Globus pallidus (tissue), 1 donor: Measurements from ENCODE around the gene C11orf71.
A peak's percentile ranks its signal among the peaks of the same experiment; 100 is the strongest.

Source experiments
- DNase-seq: peaks from one replicate; pipeline ENCODE4 v3.0.0-alpha.2; 2015; ENCODE audit warnings: low spot score

The C11orf71 gene, protein sequence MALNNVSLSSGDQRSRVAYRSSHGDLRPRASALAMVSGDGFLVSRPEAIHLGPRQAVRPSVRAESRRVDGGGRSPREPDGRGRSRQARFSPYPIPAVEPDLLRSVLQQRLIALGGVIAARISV

DNA sequence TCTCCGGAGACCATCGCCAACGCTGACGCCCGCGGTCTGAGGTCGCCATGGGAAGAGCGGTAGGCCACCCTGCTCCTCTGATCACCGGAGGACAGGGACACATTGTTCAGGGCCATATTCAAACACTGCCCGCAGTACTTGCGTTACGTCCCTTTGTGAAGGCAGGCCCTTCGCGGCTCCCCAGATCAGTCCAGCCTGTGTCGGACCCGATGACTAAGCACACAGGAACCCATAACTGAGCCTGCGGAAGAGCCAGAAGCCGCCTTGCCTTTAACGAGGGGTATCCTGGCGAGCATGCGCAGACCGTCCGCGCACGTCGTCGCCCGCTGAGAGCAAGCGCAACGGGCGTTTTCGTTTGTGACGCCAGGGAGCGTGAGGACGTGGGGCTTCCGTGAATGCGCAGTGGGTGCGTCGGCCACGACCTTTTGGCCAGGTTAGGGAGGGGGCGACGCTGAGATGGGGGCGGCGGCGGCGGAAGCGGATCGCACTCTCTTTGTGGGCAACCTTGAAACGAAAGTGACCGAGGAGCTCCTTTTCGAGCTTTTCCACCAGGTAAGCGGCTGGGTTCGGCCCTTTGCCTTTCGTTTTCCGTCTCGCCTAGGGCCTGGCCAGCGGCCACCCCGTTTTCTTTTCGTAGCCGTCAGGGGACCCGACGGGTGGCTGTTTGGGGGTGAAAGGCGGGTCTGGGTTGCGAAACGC lies at the start of gene C11orf71, which contains the start of gene RBM7:
TSS of gene C11orf71 (minus strand) at position 296 of the 699 bp plus-strand sequence. CDS start at position 116, 180 bp downstream.
TSS of gene RBM7 (plus strand) at position 451 of the 699 bp plus-strand sequence. CDS start at position 457, 6 bp downstream.
- peak; percentile 95 for DNase-seq

DNA sequence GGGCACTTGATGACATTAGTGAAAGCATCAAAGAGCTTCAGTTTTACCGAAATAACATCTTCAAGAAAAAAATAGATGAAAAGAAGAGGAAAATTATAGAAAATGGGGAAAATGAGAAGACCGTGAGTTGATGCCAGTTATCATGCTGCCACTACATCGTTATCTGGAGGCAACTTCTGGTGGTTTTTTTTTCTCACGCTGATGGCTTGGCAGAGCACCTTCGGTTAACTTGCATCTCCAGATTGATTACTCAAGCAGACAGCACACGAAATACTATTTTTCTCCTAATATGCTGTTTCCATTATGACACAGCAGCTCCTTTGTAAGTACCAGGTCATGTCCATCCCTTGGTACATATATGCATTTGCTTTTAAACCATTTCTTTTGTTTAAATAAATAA lies 49.5 kb upstream of the C11orf71 start:
- no peak for DNase-seq

DNA sequence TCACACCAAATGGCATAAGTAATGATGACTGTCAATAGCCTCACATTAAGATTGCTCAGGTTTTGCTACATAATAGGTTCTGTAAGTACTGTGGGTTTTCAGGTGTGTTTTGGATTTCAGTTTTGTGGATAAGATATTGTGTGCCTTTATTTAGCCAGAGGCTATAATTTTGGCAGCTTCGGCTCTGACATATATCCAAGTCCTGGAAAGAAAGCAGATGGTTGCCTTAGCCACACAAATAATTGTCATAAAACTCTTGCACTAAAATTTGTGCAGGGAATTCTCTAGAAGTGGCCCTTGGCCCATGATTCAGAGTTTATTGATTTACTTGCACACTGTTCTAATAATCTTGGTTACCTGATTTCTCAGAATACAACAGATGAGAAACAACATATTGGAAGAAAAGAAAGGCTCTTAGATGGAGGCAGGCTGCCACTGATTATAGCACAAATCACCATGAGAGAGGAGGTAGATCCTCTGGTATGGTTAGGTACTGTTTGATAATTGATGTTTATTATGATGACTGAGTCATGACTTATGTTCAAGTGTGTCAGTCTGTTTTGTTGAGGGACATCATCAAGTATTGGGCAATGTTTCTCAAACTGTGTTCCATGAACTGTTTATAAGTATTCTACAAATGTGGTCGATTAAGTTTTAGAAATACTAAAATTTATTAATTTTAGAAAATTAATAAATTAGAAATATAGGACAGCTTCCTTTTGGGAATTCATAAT lies 48.6 kb upstream of the C11orf71 start:
- no peak for DNase-seq

DNA sequence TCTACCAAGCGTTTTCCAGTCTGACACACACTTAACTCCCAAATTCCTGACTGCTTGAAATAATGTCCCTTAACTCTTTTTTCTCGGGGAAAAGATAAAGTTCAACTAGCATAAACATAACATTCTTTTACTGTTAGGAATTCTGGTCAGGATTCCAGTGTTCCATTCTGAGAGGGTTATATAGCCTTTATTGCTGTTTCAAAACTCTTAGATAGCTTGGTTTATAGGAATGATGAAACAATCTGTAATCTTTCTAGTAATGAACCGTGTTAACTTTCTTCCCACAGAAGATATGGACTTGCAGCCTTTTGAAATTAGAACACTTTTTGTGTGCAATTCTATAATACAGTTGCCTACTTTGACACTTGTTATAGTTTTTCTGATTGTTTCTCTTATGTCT lies 47.6 kb upstream of the C11orf71 start:
- no peak for DNase-seq

DNA sequence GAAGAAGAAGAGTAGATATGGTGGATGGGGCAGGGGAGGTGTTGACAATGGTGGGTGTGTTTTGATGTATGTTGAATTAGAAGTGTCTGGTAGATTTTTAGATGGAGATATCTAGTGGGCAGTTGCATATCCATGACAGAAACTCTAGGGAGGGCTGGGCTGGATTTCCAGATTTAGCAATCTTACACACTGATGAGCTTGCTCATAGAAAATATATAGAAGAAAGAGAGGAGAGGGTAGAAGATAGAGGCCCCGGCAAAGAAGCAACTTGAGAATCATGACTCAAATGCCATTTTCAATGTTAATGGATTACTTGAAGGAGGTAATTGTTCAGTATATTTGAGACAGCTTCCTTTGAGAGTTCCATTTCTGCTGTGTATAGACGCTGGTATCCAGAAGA lies 47.1 kb upstream of the C11orf71 start:
- DNase-seq, result no peak

DNA sequence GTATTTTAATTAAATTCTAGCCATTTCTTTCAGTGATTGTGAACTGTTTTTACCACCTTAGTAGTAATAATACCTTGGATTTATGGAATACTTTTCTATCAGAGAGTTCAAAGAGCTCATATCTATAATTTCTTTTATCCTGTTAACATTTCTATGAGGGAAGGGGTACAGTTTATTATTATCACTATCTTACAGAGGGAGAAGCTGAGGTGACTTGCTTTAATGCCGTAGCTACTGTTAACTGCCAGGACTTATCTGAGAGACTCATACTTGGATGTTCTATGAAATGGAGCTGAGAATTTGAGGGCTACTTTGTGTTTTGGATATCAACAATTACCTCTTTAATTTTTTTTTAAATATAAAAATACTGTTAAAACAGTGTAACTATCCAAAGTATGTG lies 42.2 kb upstream of the C11orf71 start:
- no peak for DNase-seq

DNA sequence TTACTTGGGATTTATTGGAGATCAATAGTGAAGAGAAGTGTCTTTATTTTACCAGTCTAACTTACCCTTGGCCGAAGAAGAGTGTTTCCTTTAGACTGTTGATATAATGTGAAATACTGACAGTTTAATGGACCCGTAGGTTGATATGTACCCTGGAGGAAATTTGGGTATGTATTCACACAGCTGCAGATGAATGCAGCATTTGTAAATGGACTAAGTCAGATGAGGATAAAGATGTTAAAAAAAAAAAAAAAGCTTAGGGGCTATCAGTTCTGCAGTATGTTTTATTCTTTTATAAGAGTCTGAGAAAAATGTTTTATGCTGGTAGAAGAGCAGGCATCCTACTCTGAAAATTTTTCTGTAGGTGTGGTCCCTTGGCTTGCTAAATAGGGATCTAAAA lies 41.6 kb upstream of the C11orf71 start:
- no peak for DNase-seq

DNA sequence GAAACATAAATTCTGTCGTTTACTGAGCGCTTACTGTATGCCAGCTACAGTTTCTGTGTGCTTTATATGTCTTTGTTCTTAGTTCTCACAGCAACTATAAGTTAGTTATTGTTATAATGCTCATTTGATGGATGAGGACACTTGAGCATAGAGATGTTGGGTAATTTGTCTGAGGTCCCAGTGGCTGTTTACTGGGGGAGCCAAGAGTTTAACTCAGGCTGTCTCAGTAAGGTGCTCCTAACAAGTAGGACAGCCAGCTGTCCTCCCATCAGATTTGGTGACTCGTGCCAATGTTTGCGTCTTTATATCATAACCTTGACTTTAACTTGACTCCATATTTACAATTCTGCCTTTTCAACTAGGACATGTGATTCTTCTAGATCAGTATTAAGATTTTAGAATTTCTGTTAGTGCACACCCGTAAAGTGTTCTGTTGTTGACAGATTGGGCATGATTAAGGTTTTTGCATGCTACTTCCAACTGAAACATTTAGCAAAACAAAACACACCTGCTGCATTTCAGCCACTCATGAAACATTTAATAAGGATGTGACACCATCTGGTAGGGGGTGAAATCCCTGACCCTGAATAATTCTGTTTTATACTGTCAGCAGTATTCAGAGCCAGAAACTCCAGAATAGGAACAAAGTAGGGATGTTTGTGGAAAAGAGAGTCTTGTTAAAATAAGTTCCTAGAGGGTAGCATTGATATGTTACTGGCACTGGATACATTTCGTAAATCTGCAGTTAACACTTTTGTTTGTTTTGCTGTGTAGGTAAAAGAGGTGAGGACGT lies 40.9 kb upstream of the C11orf71 start:
- DNase-seq, result no peak

DNA sequence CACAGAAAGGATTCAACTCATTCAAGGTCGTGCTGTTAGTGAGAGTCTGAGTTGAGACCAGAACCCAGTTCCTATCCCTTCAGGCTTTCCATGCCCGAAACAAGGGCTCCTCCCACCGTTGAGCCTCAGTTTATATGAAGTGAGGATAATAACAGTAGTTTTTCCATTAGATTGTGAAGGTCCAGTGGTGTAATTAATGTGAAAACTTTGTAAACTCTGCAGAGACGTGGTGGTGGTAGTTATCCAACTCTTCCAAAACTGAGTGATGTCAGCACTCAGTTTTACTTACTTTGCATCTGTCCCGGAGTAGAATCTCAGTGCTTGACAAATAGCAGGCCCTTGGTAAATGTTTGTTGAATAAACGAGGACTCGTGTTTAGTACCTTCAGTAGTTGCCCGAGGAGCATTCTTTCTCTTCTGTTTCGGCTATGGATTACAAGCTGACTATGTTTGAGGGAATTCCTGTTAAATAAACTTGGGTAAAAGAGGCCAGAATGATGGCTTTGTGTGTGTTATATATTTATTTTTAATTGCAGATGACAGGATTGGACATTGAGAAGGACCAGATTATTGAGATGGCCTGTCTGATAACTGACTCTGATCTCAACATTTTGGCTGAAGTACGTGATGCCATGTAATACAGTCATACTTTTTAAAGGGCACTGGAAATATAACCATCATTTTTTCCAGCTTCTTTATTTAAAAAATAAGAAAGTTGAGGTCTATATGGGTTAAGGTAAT lies 40.0 kb upstream of the C11orf71 start:
- peak; percentile 43 for DNase-seq

DNA sequence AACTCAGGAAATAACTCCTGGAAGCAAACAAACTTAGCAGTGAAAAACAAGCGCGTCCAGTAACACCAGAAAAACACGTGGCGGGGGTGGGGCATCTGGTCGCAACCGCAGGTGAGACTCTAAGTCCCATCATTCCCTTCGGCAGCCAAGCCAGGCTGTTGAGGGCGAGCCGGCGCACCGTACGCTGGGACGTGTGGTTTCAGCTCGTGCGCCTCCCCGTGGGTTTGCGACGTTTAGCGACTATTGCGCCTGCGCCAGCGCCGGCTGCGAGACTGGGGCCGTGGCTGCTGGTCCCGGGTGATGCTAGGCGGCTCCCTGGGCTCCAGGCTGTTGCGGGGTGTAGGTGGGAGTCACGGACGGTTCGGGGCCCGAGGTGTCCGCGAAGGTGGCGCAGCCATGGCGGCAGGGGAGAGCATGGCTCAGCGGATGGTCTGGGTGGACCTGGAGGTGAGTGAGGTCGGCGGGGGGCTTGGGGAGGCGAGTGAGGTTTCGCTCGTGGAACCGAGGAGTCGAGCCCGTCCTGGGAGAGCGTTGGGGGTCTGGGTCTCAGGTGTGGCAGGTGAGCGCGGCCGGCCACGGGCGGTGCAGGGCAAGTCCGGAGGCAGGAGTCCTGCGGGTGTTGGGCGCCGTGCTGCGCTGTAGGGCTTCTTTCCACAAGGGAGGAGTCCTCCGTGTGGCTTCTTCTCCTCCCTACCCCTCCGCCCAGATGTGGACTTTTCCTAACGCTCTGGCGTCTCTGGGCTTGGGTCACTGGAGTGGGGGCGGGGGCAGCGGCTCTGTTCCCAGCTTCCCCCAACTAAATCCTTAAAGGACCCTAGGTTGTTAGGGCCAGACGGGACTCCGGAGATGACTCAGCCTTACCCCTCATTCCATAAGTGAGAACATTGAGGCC lies 39.2 kb upstream of the C11orf71 start, which contains the start of gene REXO2:
TSS of gene REXO2 (plus strand) at position 239 of the 892 bp plus-strand sequence. CDS start at position 301, 62 bp downstream.
- DNase-seq, result peak; percentile 96

DNA sequence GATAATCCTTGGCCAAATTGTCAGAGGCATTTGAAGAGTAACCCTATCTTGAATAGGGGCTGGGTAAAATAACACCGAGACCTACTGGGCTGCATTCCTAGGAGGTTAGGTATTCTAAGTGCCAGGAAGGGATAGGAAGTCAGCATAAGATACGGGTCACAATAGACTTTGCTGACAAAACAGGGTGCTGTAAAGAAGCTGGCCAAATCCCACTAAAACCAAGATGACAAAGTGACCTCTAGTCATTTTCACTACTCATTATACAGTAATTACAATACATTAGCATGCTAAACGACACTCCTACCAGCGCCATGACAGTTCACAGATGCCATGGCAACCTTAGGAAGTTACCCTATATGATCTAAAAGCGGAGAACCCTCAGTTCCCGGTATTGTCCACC lies 38.0 kb upstream of the C11orf71 start:
- DNase-seq, result no peak

DNA sequence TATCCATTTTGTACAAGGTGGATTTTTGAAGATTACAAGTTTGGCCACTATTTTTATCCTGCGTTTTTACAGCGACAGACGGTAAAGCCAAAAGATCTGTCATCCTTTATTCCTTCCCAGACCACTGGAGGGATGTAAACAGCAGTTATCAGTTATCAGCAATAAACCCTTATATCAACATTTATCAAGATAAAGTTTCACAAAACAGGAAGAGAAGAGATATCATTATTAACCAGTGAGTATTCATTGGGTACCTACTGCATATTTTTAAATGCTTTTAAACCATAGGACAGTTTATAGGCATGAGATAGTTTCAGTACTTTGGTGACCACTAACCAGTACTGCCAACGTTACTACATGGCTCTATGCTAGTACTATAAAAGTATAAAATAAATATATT lies 33.1 kb upstream of the C11orf71 start:
- no peak for DNase-seq

DNA sequence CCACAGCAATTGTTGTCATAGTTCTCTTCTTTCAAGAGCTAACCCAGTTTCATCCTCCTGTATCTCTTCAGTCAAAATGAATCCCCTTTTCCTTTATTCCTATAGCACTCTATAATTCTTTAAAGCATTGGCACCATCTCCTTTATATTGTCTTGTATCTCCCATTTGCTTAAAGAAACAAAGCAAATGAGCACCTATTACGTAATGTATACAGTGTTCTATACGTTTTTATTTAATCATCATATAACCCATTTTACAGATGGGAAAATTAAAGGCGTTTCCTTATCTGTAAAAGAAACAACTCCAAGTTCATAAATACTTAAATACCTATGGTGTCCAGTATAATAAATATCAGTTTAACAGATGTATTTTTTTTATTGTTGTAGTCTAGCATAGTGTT lies 32.6 kb upstream of the C11orf71 start:
- DNase-seq, result no peak

DNA sequence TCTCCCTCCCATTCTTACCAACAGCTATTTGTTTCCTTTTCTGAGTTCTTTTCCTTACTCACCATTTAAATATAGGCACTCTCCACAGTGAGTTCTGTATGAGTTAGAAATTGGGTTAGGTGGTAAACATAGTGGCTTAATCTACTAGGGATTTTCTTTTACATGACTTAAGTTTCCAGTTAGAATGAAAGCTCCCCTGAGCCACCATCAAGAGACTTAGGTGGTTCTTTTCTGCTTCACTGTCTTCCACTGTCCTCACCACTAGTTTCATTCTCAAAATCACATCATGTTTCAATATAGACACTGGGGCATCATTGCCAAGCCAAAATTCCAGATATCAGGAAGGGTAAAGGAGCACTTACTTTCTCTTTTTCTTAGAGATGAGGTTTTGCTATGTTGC lies 30.0 kb upstream of the C11orf71 start:
- no peak for DNase-seq

DNA sequence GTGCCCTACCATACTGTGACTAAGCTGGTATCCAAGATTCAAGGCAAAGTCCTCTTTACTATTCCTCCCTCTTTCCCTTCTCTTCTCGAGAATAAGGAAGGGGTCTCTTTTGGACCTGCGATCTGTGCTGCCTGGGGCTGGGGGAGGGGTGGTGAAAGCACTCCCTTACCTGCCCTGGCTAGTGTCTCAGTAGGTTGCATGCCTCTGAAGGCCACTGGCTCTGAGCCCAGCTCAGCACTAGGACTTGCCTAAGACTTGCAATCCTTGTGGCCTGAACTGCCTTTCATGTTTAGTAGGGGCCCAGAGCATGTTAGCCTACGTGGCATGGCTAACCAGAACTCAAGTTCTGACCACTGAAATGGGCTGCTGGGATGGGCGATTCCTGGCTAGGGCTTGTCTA lies 26.0 kb upstream of the C11orf71 start:
- DNase-seq, result no peak

DNA sequence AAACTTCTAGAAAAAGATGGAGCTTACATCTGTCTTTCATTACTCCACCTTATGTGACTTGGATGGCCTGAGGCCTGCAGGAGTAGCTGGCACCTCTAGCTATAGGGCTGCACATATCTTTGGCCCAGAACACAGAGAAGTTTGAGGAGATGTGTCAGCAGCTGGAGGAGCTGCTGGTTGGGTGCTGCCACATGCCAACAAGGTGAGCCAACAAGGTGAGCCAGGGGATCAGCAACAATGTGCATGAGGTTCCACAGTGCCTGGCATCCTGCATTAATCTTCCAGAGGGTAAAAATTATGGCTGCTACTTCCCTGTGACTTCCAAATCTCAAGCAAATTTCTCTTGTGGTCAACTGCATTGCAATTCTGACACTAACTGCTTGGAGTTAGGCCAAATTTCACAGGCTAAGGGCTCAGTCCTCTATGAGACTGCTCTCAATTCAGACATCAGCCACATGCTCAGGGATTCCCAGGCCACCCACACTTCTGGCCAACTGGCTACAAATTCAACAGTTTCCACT lies 16.2 kb upstream of the C11orf71 start:
- DNase-seq, result no peak

DNA sequence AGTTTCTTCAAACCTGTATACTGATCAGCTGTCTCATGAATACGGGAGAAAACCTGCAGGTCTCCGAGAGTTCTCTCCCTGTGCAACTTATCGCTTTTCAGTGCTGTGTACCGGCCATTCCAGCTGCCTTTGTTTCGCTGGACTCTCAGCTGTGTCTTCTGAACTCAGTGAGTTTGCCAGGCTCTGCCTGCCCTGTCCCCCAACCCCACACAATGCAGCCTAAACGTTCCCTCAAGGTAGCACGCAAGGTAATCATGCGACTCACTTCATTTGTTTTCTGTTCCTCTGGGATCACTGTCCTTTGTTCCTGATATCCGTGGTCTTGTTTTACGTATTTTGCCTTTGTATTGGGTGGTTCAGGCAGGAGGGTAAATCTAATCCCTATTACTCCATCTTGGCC lies 13.6 kb upstream of the C11orf71 start:
- no peak for DNase-seq

DNA sequence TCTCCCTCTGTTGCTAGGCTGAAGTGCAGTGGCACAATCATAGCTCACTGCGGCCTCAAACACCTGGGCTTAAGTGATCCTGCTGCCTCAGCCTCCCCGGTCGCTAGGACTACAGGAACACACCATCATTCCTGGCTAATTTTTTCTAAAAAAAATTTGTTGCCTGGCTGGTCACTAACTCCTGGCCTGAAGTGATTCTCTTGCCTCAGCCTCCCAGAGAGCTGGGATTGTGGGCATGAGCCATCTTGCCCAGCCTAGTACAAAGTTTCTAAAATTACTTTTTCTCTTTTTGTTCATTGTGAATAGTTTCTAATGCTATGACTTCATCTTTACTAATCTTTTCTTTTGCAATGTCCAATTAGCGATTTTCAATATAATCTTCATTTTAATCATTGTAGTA lies 12.6 kb upstream of the C11orf71 start:
- no peak for DNase-seq

DNA sequence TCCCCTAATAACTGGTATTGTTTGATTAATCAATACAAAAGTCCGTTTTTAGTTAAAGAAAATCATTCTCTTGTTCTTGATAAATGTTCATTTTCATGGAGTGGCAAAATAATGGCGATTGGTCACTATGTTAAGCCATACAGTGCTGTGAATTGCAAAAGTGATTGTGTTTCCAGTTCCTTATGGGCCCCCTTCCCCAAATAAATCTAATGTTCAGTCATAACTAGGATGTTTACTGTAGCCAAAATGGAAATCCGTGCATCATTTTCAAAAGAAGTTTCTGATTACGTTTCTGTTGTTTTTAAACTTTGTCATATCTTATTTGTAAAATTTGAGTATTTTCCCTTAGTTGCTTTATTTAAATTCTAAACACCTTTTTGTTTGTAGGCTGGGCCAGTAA lies 1.0 kb upstream of the C11orf71 start:
- peak; percentile 5 for DNase-seq

DNA sequence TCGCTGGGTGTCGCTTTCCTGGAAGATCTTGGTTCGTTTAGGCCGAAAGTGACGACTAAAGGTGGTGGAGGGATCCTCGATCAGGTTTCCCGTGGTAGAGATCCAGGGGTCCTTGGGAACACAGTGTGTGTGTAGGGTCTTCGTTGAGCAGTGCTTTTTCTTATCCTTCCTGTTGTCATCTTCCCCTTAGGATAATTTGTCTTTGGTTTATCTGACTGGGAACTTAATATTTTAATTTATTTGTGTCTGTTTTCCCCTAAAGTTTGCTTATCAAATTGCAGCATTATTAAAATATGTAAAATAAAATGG lies 558 bp upstream of the C11orf71 start:
- no peak for DNase-seq
